ENCODE results near the gene CEP295NL. TPM values are rescaled to one million over a fixed set of nuclear protein-coding genes. Genes with fewer than 3 reads are reported as not detected.

Gene CEP295NL
- total and polyA plus RNA-seq, 11 donors: 0.23 to 3.3 (median 0.52) TPM

- intact Hi-C loops (cut with DNase I): loop anchor here in 1 of 10 donors (2.0 kb wide), 1 partner anchor 42 kb away; no protein-coding TSS in a partner anchor
- peak within 1 kb of the TSS; percentile 71 to 99 (median 90) for H3K4me3 ChIP-seq
- peak; percentile 99 to 100 (median 100) for DNase-seq
- peak; percentile 47 to 93 for TF ChIP-seq POLR2A (IDR thresholded peaks at IDR 0.05)
- peak in 2 of 12 donors; percentile 3 to 11 for TF ChIP-seq CTCF (IDR thresholded peaks at IDR 0.05)
- no peaks in the 10 kb centered on the region for H3K27me3 ChIP-seq
- no peaks in the 10 kb centered on the region for H3K9me3 ChIP-seq
- peak within 1 kb of the TSS; percentile 92 to 100 (median 98) for H3K27ac ChIP-seq
- WGBS, 4 donors: 0 to 2% (median 0%) methylated on average over 29 to 74 of the region's 74 CpGs
- H3K36me3 ChIP-seq: peaks cover under 1 to 25% (median 21%) of the 10 kb centered on the region in 9 donors
- ATAC-seq: peak; percentile 96 to 97 (median 97)
- peaks cover 0 to 30% (median 19%) of the 10 kb centered on the region in 12 donors for H3K4me1 ChIP-seq
These were observed 62.0 kb downstream of the CEP295NL start, which contains the start of gene USP36 for GRCh38 chr17:78840780-78841611. USP36 (minus strand) TSS chr17:78840814; CDS start chr17:78836363, 4,451 bp downstream.

Other genes with a start within 250 kb of the CEP295NL start
- 10 to 100 TPM; 27.2 to 59.1 (median 31.2) TPM for gene CYTH1, start 120.9 kb downstream of the CEP295NL start, total RNA-seq
- gene CYTH1, start 120.9 kb downstream of the CEP295NL start, polyA plus RNA-seq: 10 to 100 TPM; 20.0 to 28.1 TPM
- 10 to 100 TPM; 14.0 to 40.9 (median 21.0) TPM for gene USP36, start 62.4 kb downstream of the CEP295NL start, total RNA-seq
- gene USP36, start 62.4 kb downstream of the CEP295NL start, polyA plus RNA-seq: 10 to 100 TPM; 11.7 to 18.3 TPM
- gene TIMP2, start 22.2 kb upstream of the CEP295NL start, total RNA-seq: 100 to 1,000 TPM in 4 of 9 donors, 10 to 100 TPM in 5; 65.6 to 201 (median 98.3) TPM
- 10 to 100 TPM; 25.1 to 54.4 TPM for gene TIMP2, start 22.2 kb upstream of the CEP295NL start, polyA plus RNA-seq
- 1,000 to 10,000 TPM in 1 of 9 donors, 100 to 1,000 TPM in 8; 250 to 1,343 (median 688) TPM for gene LGALS3BP, start 76.7 kb upstream of the CEP295NL start, total RNA-seq
- 100 to 1,000 TPM; 178 to 363 TPM for gene LGALS3BP, start 76.7 kb upstream of the CEP295NL start, polyA plus RNA-seq
- 10 to 100 TPM; 20.4 to 43.7 (median 24.1) TPM for gene CANT1, start 106.6 kb upstream of the CEP295NL start, total RNA-seq
- gene CANT1, start 106.6 kb upstream of the CEP295NL start, polyA plus RNA-seq: 10 to 100 TPM in 1 of 2 donors, 1 to 10 TPM in 1; 5.1 to 46.2 TPM
- gene C1QTNF1, start 121.0 kb upstream of the CEP295NL start, total RNA-seq: 100 to 1,000 TPM in 4 of 9 donors, 10 to 100 TPM in 5; 37.0 to 406 (median 66.2) TPM
- 100 to 1,000 TPM in 1 of 2 donors, 10 to 100 TPM in 1; 85.5 to 189 TPM for gene C1QTNF1, start 121.0 kb upstream of the CEP295NL start, polyA plus RNA-seq
- gene ENGASE, start 171.6 kb upstream of the CEP295NL start, total RNA-seq: 10 to 100 TPM in 8 of 9 donors, 1 to 10 TPM in 1; 6.2 to 42.0 (median 25.5) TPM
- gene ENGASE, start 171.6 kb upstream of the CEP295NL start, polyA plus RNA-seq: 10 to 100 TPM in 1 of 2 donors, 1 to 10 TPM in 1; 9.9 to 21.9 TPM